H1 (cell line): ENCODE data around the gene CLEC16A.

Experiments
- CHD1 ChIP-seq: IDR thresholded peaks from 2 replicates; pipeline ENCODE4 v1.6.1; 2012; ENCODE audit warnings: low read depth, low read length, improper control_type of control experiment
- EP300 ChIP-seq, 2 experiments: IDR thresholded peaks; 1 replicate in 1 of 2; 2 replicates in 1 of 2; pipeline ENCODE4 v1.6.1; 2011 to 2012; ENCODE audit warnings: low read depth in 2 of 2, low read length in 2 of 2, mild to moderate bottlenecking in 2 of 2, borderline replicate concordance in 1 of 2, inconsistent platforms in 1 of 2, moderate library complexity in 1 of 2
- POLR2A ChIP-seq, 2 experiments: IDR thresholded peaks; 1 replicate in 1 of 2; 2 replicates in 1 of 2; pipeline ENCODE4 v1.6.1; 2011; ENCODE audit warnings: low read depth in 2 of 2, low read length in 2 of 2, mild to moderate bottlenecking in 2 of 2; ENCODE audit errors: control extremely low read depth in 1 of 2
- POLR2AphosphoS5 ChIP-seq: IDR thresholded peaks from 2 replicates; pipeline ENCODE4 v1.6.1; 2011; ENCODE audit warnings: low read depth, low read length
- RAD21 ChIP-seq, 2 experiments: IDR thresholded peaks in 1 of 2; conservative IDR thresholded peaks in 1 of 2; 2 replicates each; pipeline ENCODE4 v1.6.1; 2011; ENCODE audit warnings: low read depth in 2 of 2, low read length in 2 of 2, improper control_type of control experiment in 1 of 2, inconsistent platforms in 1 of 2, mild to moderate bottlenecking in 1 of 2, moderate library complexity in 1 of 2
- TF ChIP-seq, protein P1 (sequence below), 3 experiments: IDR thresholded peaks; 1 replicate in 2 of 3; 2 replicates in 1 of 3; pipeline versions ENCODE4 v1.5.1 to v1.6.1; 2011; ENCODE audit warnings: low read length in 3 of 3, mild to moderate bottlenecking in 3 of 3, inconsistent platforms in 2 of 3, low read depth in 1 of 3, moderate library complexity in 1 of 3; ENCODE audit not compliant: insufficient read depth in 1 of 3; ENCODE audit errors: control extremely low read depth in 1 of 3
- TF ChIP-seq, protein P2 (sequence below): IDR thresholded peaks from 2 replicates; pipeline ENCODE4 v1.6.1; 2012; ENCODE audit warnings: low read length, inconsistent platforms

GRCh38 chr16:11084484-11084875 is 140.1 kb downstream of the CLEC16A start:
- TF ChIP-seq, protein P1, sequence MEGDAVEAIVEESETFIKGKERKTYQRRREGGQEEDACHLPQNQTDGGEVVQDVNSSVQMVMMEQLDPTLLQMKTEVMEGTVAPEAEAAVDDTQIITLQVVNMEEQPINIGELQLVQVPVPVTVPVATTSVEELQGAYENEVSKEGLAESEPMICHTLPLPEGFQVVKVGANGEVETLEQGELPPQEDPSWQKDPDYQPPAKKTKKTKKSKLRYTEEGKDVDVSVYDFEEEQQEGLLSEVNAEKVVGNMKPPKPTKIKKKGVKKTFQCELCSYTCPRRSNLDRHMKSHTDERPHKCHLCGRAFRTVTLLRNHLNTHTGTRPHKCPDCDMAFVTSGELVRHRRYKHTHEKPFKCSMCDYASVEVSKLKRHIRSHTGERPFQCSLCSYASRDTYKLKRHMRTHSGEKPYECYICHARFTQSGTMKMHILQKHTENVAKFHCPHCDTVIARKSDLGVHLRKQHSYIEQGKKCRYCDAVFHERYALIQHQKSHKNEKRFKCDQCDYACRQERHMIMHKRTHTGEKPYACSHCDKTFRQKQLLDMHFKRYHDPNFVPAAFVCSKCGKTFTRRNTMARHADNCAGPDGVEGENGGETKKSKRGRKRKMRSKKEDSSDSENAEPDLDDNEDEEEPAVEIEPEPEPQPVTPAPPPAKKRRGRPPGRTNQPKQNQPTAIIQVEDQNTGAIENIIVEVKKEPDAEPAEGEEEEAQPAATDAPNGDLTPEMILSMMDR (IDR thresholded peaks at IDR 0.05; ENCODE audit: control extremely low read depth in 1 of 3, insufficient read depth in 1 of 3, low read depth in 1 of 3, low read length in 3 of 3): no peak
- no peak for TF ChIP-seq POLR2A (IDR thresholded peaks at IDR 0.05; ENCODE audit: control extremely low read depth in 1 of 2, low read depth in 2 of 2, low read length in 2 of 2)
- no peak for TF ChIP-seq CHD1
- TF ChIP-seq POLR2AphosphoS5: no peak
- no peak for TF ChIP-seq RAD21 (IDR thresholded peaks at IDR 0.05 in 1 of 2, conservative IDR thresholded peaks at IDR 0.05 in 1 of 2; ENCODE audit: low read depth in 2 of 2, low read length in 2 of 2)
- TF ChIP-seq EP300 (IDR thresholded peaks at IDR 0.05; ENCODE audit: borderline replicate concordance in 1 of 2, low read depth in 2 of 2, low read length in 2 of 2): no peak
- TF ChIP-seq, protein P2, sequence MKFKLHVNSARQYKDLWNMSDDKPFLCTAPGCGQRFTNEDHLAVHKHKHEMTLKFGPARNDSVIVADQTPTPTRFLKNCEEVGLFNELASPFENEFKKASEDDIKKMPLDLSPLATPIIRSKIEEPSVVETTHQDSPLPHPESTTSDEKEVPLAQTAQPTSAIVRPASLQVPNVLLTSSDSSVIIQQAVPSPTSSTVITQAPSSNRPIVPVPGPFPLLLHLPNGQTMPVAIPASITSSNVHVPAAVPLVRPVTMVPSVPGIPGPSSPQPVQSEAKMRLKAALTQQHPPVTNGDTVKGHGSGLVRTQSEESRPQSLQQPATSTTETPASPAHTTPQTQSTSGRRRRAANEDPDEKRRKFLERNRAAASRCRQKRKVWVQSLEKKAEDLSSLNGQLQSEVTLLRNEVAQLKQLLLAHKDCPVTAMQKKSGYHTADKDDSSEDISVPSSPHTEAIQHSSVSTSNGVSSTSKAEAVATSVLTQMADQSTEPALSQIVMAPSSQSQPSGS: no peak
